Psoas muscle (tissue), 8 donors: ENCODE measurements around the gene PPP2R2C. TPM values are rescaled to one million over a fixed set of nuclear protein-coding genes. Genes with fewer than 3 reads are reported as not detected.

Experiments
- ATAC-seq, 4 donors: fragments of 200-7000 bp; cut with Tn5 transposase; one replicate each; pipeline ENCODE4 v1.9.1; 2020; ENCODE audit warnings: moderate library complexity in 3 of 4, mild to moderate bottlenecking in 2 of 4
- DNase-seq, 2 donors: peaks; one replicate each; pipeline ENCODE4 v3.0.0-alpha.2; 2020
- H3K27ac ChIP-seq: fragments of 200-600 bp; one replicate; pipeline ENCODE4 v1.8.0; 2022
- H3K27me3 ChIP-seq, 3 donors: fragments of 200-600 bp in 1 of 3; one replicate each; pipeline versions ENCODE4 v1.6.1 to v1.8.0; 2013 to 2022; ENCODE audit warnings: low read length in 2 of 3, mild to moderate bottlenecking in 2 of 3, moderate library complexity in 1 of 3; ENCODE audit not compliant: insufficient read depth in 3 of 3
- H3K36me3 ChIP-seq, 2 donors: fragments of 200-600 bp in 1 of 2; one replicate each; pipeline versions ENCODE4 v1.6.1 to v1.8.0; 2013 to 2022; ENCODE audit warnings: low read depth in 1 of 2, mild to moderate bottlenecking in 1 of 2, moderate library complexity in 1 of 2; ENCODE audit not compliant: insufficient read depth in 1 of 2
- H3K4me1 ChIP-seq: fragments of 200-600 bp; one replicate; pipeline ENCODE4 v1.8.0; 2022
- H3K4me3 ChIP-seq: fragments of 200-600 bp; one replicate; pipeline ENCODE4 v1.8.0; 2022; ENCODE audit warnings: mild to moderate bottlenecking
- H3K9me3 ChIP-seq: fragments of 200-600 bp; one replicate; pipeline ENCODE4 v1.8.0; 2022
- CTCF ChIP-seq: fragments of 200-600 bp; IDR thresholded peaks from one replicate; pipeline ENCODE4 v1.8.0; 2022; ENCODE audit warnings: antibody characterized with exemption
- WGBS, 3 donors: extraction: QIAGEN DNeasy Blood & Tissue Kit; methylation state at CpG; one replicate each; pipeline versions ENCODE4 v1.1.6 to v1.1.7; 2013; 5-methylcytosine and 5-hydroxymethylcytosine counted together
- intact Hi-C, 2 donors: fragments of 100-400 bp; cut with DNase I; formaldehyde crosslinking; loops; one replicate each; pipeline versions ENCODE4 v1.11.0 to v1.14.2; 2022
- polyA plus RNA-seq, 3 donors: library from polyadenylated mRNA; stranded (reverse); fragments of 200-250 nt; gene quantifications; one replicate each; pipeline ENCODE4 v1.2.3, GENCODE V29; 2013
- total RNA-seq, 4 donors: library from RNA; stranded (reverse); fragmentation: NEBNext Ultra II Directional in 2 of 4; extraction: Animal tissue kit (Norgen Biotek cat#: 25700) in 2 of 4; gene quantifications; one replicate each; pipeline versions ENCODE4 v1.2.1 to v1.2.4, GENCODE V29; 2021 to 2023
- donor health status: healthy with polysubstance abuse.
- donor health status: DM: no; HTN: no; CAD: no; lungs with moderate emphysema.
- donor health status: Bipolar disorder and iron deficiency.
- donor health status: healthy.
- donor health status: DM: yes; HTN: yes; CAD: no.
- donor health status: DM: no; HTN: no; CAD: no.
- donor health status: DM: no; HTN: no; CAD: no.
- donor health status: DM: yes; HTN: yes; CAD: no.

PPP2R2C gene
- total and polyA plus RNA-seq, 7 donors = 0.08 to 3.2 (median 1.2) TPM

GRCh38 chr4:6375620-6376295 lies 96.7 kb downstream of the PPP2R2C start:
- intact Hi-C loops = no loop called here
- H3K9me3 ChIP-seq = no peaks in the 10 kb centered on the region
- DNase-seq (no peak), ATAC-seq (no peak)
- 84 to 86% (median 84%) methylated on average over 19 of the region's 19 CpGs for WGBS, 3 donors
- TF ChIP-seq CTCF = no peak
- no peak overlapping the region for H3K4me3 ChIP-seq
- no peaks in the 10 kb centered on the region for H3K36me3 ChIP-seq
- peaks cover 0 to 25% (median 2%) of the 10 kb centered on the region in 3 donors for H3K27me3 ChIP-seq
- no peak overlapping the region for H3K27ac ChIP-seq
- no peaks in the 10 kb centered on the region for H3K4me1 ChIP-seq

- H3K4me3 ChIP-seq = no peak overlapping the region
- H3K27ac ChIP-seq = no peak overlapping the region
- H3K36me3 ChIP-seq = no peaks in the 10 kb centered on the region
- H3K4me1 ChIP-seq = no peaks in the 10 kb centered on the region
- intact Hi-C loops = no loop called here
- no peak for TF ChIP-seq CTCF
- H3K27me3 ChIP-seq = peaks cover 0 to 32% (median 2%) of the 10 kb centered on the region in 3 donors
- DNase-seq = peak in 1 of 2 donors; percentile 15
- H3K9me3 ChIP-seq = no peaks in the 10 kb centered on the region
- no peak for ATAC-seq
- WGBS, 3 donors = 83 to 91% (median 88%) methylated on average over 10 of the region's 10 CpGs
These were observed 97.8 kb downstream of the PPP2R2C start for GRCh38 chr4:6374575-6374974.

- Histone ChIP-seq H3K4me3 (no peak overlapping the region), H3K36me3 (no peaks in the 10 kb centered on the region), H3K27me3 (peaks cover 0 to 36% (median 4%) of the 10 kb centered on the region in 3 donors), H3K27ac (no peak overlapping the region), H3K9me3 (no peaks in the 10 kb centered on the region), H3K4me1 (no peaks in the 10 kb centered on the region)
- WGBS, 3 donors = 69 to 75% (median 73%) methylated on average over 12 of the region's 12 CpGs
- intact Hi-C loops = no loop called here
- TF ChIP-seq CTCF = no peak
- DNase-seq (peak in 1 of 2 donors; percentile 11), ATAC-seq (no peak)
These were observed 98.6 kb downstream of the PPP2R2C start for GRCh38 chr4:6373541-6374410.

- intact Hi-C loops = no loop called here
- H3K4me1 ChIP-seq = no peaks in the 10 kb centered on the region
- no peak overlapping the region for H3K4me3 ChIP-seq
- peak in 1 of 2 donors; percentile 10 for DNase-seq
- no peak overlapping the region for H3K27ac ChIP-seq
- H3K27me3 ChIP-seq = peaks cover 0 to 44% (median 6%) of the 10 kb centered on the region in 3 donors
- no peaks in the 10 kb centered on the region for H3K36me3 ChIP-seq
- no peaks in the 10 kb centered on the region for H3K9me3 ChIP-seq
- peak; percentile 37 to 57 (median 55) for ATAC-seq
- 73 to 79% (median 74%) methylated on average over 14 of the region's 14 CpGs for WGBS, 3 donors
- TF ChIP-seq CTCF = no peak
These were observed 99.5 kb downstream of the PPP2R2C start for GRCh38 chr4:6372649-6373525.
